Measurements from ENCODE around the gene BTBD9. TPM values are rescaled to one million over a fixed set of nuclear protein-coding genes. Genes with fewer than 3 reads are reported as not detected.

BTBD9 gene
- total and polyA plus RNA-seq, 2 of the 13 experiments (the other 11 are each of a cell fraction or from before 2014, with no cell fraction given), result 1.2 to 3.0 TPM

DNA sequence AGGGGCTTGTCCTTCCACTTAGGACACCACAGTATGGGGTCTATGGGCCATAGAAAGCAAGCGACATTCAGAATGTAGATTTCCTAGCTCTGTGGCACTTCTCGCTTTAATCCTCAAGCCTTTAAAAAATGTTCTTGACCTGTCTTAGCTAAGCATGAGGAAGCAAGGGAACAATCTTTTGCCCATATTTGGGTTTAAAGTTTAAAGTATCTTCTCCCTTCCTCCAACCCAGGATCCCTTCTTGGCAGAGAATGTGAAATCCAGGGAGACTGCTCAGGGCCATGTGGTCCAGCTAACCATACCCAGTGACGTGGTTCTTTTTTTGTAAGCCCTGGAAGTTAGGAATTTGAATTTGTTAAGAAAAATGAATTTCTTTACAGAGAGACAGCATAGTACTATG lies 289.9 kb downstream of the BTBD9 start:
- Histone ChIP-seq H3K4me3 (replicated peaks in 1 of 3; ENCODE audit: insufficient read depth in 1 of 3, low read depth in 2 of 3, low read length in 3 of 3) (no peak overlapping the region), H4K20me1 (ENCODE audit: insufficient read depth, low read length) (no peaks in the 10 kb centered on the region), H3K79me2 (ENCODE audit: insufficient read depth, low read length) (no peaks in the 10 kb centered on the region), H3K36me3 (replicated peaks in 1 of 2; ENCODE audit: control insufficient read depth in 1 of 2, insufficient read depth in 2 of 2, low read length in 2 of 2) (no peaks in the 10 kb centered on the region), H3K4me1 (ENCODE audit: insufficient read depth, low read length) (no peaks in the 10 kb centered on the region), H3K9ac (ENCODE audit: insufficient read depth, low read depth, low read length) (no peak overlapping the region), H3K27ac (ENCODE audit: extremely low read length, insufficient read depth, low read length) (no peak overlapping the region), H3K9me3 (ENCODE audit: low read length) (no peaks in the 10 kb centered on the region), H3K4me2 (ENCODE audit: low read depth, low read length) (no peak overlapping the region), H3K27me3 (ENCODE audit: control insufficient read depth in 1 of 2, insufficient read depth in 2 of 2, low read length in 2 of 2) (no peaks in the 10 kb centered on the region), H2AFZ (ENCODE audit: low read length) (no peak overlapping the region)
- no peak for DNase-seq (ENCODE audit: low spot score)
- in situ Hi-C loops (cut with HindIII; ENCODE audit: extremely low pct_ligation_motif_present, low pct_unique_long_range_greater_than_20kb) (no loop called here), intact Hi-C loops (cut with micrococcal nuclease; ENCODE audit: unreplicated experiment) (no loop called here)
- BruUV-seq (replicated peaks), result no TSS peak
- ATAC-seq, result no peak
- WGBS (ENCODE audit: low lambda C conversion rate), result 63% methylated on average over 3 of the region's 3 CpGs
- ChIA-PET POLR2A (no interaction called here), CTCF (ENCODE audit: low intra/inter-chr PET ratio, low total read pairs) (no interaction called here)
- FAIRE-seq, result no peak
- TF ChIP-seq ZNF296 (CRISPR knock-in tag; conservative IDR thresholded peaks at IDR 0.05), result no peak
- TF ChIP-seq ZSCAN25 (CRISPR knock-in tag; IDR thresholded peaks at IDR 0.05), result no peak
- TF ChIP-seq NCOR1 (IDR thresholded peaks at IDR 0.05; ENCODE audit: borderline replicate concordance, low read length), result no peak
- TF ChIP-seq ZNF274 (CRISPR knock-in tag; IDR thresholded peaks at IDR 0.05), result no peak
- no peak for TF ChIP-seq ZNF674 (CRISPR knock-in tag; IDR thresholded peaks at IDR 0.05; ENCODE audit: low read depth)
- TF ChIP-seq STAG1 (CRISPR knock-in tag; IDR thresholded peaks at IDR 0.05), result no peak
- TF ChIP-seq, protein P1, sequence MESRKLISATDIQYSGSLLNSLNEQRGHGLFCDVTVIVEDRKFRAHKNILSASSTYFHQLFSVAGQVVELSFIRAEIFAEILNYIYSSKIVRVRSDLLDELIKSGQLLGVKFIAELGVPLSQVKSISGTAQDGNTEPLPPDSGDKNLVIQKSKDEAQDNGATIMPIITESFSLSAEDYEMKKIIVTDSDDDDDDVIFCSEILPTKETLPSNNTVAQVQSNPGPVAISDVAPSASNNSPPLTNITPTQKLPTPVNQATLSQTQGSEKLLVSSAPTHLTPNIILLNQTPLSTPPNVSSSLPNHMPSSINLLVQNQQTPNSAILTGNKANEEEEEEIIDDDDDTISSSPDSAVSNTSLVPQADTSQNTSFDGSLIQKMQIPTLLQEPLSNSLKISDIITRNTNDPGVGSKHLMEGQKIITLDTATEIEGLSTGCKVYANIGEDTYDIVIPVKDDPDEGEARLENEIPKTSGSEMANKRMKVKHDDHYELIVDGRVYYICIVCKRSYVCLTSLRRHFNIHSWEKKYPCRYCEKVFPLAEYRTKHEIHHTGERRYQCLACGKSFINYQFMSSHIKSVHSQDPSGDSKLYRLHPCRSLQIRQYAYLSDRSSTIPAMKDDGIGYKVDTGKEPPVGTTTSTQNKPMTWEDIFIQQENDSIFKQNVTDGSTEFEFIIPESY (CRISPR knock-in tag; IDR thresholded peaks at IDR 0.05), result no peak
- TF ChIP-seq NFIB (CRISPR knock-in tag; IDR thresholded peaks at IDR 0.05; ENCODE audit: borderline replicate concordance), result no peak
- TF ChIP-seq, protein P2, sequence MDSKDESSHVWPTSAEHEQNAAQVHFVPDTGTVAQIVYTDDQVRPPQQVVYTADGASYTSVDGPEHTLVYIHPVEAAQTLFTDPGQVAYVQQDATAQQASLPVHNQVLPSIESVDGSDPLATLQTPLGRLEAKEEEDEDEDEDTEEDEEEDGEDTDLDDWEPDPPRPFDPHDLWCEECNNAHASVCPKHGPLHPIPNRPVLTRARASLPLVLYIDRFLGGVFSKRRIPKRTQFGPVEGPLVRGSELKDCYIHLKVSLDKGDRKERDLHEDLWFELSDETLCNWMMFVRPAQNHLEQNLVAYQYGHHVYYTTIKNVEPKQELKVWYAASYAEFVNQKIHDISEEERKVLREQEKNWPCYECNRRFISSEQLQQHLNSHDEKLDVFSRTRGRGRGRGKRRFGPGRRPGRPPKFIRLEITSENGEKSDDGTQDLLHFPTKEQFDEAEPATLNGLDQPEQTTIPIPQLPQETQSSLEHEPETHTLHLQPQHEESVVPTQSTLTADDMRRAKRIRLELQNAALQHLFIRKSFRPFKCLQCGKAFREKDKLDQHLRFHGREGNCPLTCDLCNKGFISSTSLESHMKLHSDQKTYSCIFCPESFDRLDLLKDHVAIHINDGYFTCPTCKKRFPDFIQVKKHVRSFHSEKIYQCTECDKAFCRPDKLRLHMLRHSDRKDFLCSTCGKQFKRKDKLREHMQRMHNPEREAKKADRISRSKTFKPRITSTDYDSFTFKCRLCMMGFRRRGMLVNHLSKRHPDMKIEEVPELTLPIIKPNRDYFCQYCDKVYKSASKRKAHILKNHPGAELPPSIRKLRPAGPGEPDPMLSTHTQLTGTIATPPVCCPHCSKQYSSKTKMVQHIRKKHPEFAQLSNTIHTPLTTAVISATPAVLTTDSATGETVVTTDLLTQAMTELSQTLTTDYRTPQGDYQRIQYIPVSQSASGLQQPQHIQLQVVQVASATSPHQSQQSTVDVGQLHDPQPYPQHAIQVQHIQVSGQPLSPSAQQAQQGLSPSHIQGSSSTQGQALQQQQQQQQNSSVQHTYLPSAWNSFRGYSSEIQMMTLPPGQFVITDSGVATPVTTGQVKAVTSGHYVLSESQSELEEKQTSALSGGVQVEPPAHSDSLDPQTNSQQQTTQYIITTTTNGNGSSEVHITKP (CRISPR knock-in tag; IDR thresholded peaks at IDR 0.05; ENCODE audit: low read depth), result no peak
- no peak for TF ChIP-seq MTA1 (CRISPR knock-in tag; IDR thresholded peaks at IDR 0.05; ENCODE audit: borderline replicate concordance)
- TF ChIP-seq, protein P3, sequence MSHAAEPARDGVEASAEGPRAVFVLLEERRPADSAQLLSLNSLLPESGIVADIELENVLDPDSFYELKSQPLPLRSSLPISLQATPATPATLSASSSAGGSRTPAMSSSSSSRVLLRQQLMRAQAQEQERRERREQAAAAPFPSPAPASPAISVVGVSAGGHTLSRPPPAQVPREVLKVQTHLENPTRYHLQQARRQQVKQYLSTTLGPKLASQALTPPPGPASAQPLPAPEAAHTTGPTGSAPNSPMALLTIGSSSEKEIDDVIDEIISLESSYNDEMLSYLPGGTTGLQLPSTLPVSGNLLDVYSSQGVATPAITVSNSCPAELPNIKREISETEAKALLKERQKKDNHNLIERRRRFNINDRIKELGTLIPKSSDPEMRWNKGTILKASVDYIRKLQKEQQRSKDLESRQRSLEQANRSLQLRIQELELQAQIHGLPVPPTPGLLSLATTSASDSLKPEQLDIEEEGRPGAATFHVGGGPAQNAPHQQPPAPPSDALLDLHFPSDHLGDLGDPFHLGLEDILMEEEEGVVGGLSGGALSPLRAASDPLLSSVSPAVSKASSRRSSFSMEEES (CRISPR knock-in tag; IDR thresholded peaks at IDR 0.05), result no peak
- TF ChIP-seq TRIM24 (CRISPR knock-in tag; IDR thresholded peaks at IDR 0.05), result no peak
- TF ChIP-seq, protein P4, sequence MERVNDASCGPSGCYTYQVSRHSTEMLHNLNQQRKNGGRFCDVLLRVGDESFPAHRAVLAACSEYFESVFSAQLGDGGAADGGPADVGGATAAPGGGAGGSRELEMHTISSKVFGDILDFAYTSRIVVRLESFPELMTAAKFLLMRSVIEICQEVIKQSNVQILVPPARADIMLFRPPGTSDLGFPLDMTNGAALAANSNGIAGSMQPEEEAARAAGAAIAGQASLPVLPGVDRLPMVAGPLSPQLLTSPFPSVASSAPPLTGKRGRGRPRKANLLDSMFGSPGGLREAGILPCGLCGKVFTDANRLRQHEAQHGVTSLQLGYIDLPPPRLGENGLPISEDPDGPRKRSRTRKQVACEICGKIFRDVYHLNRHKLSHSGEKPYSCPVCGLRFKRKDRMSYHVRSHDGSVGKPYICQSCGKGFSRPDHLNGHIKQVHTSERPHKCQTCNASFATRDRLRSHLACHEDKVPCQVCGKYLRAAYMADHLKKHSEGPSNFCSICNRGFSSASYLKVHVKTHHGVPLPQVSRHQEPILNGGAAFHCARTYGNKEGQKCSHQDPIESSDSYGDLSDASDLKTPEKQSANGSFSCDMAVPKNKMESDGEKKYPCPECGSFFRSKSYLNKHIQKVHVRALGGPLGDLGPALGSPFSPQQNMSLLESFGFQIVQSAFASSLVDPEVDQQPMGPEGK (CRISPR knock-in tag; IDR thresholded peaks at IDR 0.05), result no peak
- TF ChIP-seq KLF13 (CRISPR knock-in tag; IDR thresholded peaks at IDR 0.05), result no peak
- TF ChIP-seq, protein P5, sequence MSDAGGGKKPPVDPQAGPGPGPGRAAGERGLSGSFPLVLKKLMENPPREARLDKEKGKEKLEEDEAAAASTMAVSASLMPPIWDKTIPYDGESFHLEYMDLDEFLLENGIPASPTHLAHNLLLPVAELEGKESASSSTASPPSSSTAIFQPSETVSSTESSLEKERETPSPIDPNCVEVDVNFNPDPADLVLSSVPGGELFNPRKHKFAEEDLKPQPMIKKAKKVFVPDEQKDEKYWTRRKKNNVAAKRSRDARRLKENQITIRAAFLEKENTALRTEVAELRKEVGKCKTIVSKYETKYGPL (CRISPR knock-in tag; IDR thresholded peaks at IDR 0.05), result no peak
- no peak for TF ChIP-seq SCMH1 (CRISPR knock-in tag; IDR thresholded peaks at IDR 0.05; ENCODE audit: borderline replicate concordance)
